ENCODE data around the gene NAA16. TPM values are rescaled to one million over a fixed set of nuclear protein-coding genes. Genes with fewer than 3 reads are reported as not detected.

Gene NAA16
- total RNA-seq, 1 donor from 2014 or later: 7.4 TPM

- no peak for ATAC-seq
- DNase-seq (ENCODE audit: missing footprints): no peak
Observed at GRCh38 chr13:41296879-41297646, 14.0 kb upstream of the NAA16 start.

GRCh38 chr13:41299316-41300094, 11.6 kb upstream of the NAA16 start:
- DNase-seq (ENCODE audit: missing footprints) (no peak), ATAC-seq (no peak)
- intact Hi-C loops (cut with DNase I): no loop called here

More at GRCh38 chr13:41296879-41297646, 14.0 kb upstream of the NAA16 start:
- intact Hi-C loops (cut with DNase I): no loop called here

- no peak for DNase-seq (ENCODE audit: missing footprints)
- no peak for ATAC-seq
- intact Hi-C loops (cut with DNase I): no loop called here
Observed at GRCh38 chr13:41302743-41303142, 8.3 kb upstream of the NAA16 start.

- intact Hi-C loops (cut with DNase I): no loop called here
- no peak for ATAC-seq
Observed at GRCh38 chr13:41304551-41304950, 6.5 kb upstream of the NAA16 start.

GRCh38 chr13:41306271-41307145, 4.6 kb upstream of the NAA16 start:
- DNase-seq (ENCODE audit: missing footprints) (no peak), ATAC-seq (no peak)
- intact Hi-C loops (cut with DNase I): no loop called here

More at GRCh38 chr13:41304551-41304950, 6.5 kb upstream of the NAA16 start:
- no peak for DNase-seq (ENCODE audit: missing footprints)

GRCh38 chr13:41307884-41308640, 3.0 kb upstream of the NAA16 start:
- DNase-seq (ENCODE audit: missing footprints) (no peak), ATAC-seq (no peak)
- intact Hi-C loops (cut with DNase I): no loop called here

GRCh38 chr13:41311406-41312175, 524 bp downstream of the NAA16 start:
- intact Hi-C loops (cut with DNase I): loop anchor here (5.0 to 10.0 kb wide), 2 partner anchors 49 to 247 kb away; partner anchors contain the start of genes MTRF1 and WBP4
- DNase-seq (ENCODE audit: missing footprints): peak; percentile 71
- peak; percentile 78 for ATAC-seq

GRCh38 chr13:41312176-41312500, 1.1 kb downstream of the NAA16 start:
- ATAC-seq (no peak), DNase-seq (ENCODE audit: missing footprints) (no peak)
- intact Hi-C loops (cut with DNase I): loop anchor here (5.0 to 10.0 kb wide), 2 partner anchors 50 to 247 kb away; partner anchors contain the start of genes MTRF1 and WBP4

GRCh38 chr13:41313117-41313516, 2.0 kb downstream of the NAA16 start:
- ATAC-seq: no peak
- DNase-seq (ENCODE audit: missing footprints): no peak
- intact Hi-C loops (cut with DNase I): loop anchor here (5.0 to 10.0 kb wide), 2 partner anchors 51 to 248 kb away; partner anchors contain the start of genes MTRF1 and WBP4

- intact Hi-C loops (cut with DNase I): loop anchor here (5.0 to 10.0 kb wide), 2 partner anchors 51 to 249 kb away; partner anchors contain the start of genes MTRF1 and WBP4
- no peak for DNase-seq (ENCODE audit: missing footprints)
Observed at GRCh38 chr13:41313659-41314197, 2.7 kb downstream of the NAA16 start.

GRCh38 chr13:41315443-41316047, 4.5 kb downstream of the NAA16 start:
- intact Hi-C loops (cut with DNase I): loop anchor here (10.0 kb wide), 1 partner anchor 251 kb away; the partner anchor contains the start of gene WBP4
- no peak for ATAC-seq
- DNase-seq (ENCODE audit: missing footprints): no peak

More at GRCh38 chr13:41313659-41314197, 2.7 kb downstream of the NAA16 start:
- no peak for ATAC-seq

GRCh38 chr13:41317243-41317642, 6.2 kb downstream of the NAA16 start:
- DNase-seq (ENCODE audit: missing footprints): no peak
- ATAC-seq: no peak
- intact Hi-C loops (cut with DNase I): loop anchor here (10.0 kb wide), 1 partner anchor 252 kb away; the partner anchor contains the start of gene WBP4

- DNase-seq (ENCODE audit: missing footprints) (no peak), ATAC-seq (no peak)
- intact Hi-C loops (cut with DNase I): no loop called here
Observed at GRCh38 chr13:41325752-41326151, 14.7 kb downstream of the NAA16 start.

- ATAC-seq: no peak
- no peak for DNase-seq (ENCODE audit: missing footprints)
- intact Hi-C loops (cut with DNase I): no loop called here
Observed at GRCh38 chr13:41326661-41327060, 15.6 kb downstream of the NAA16 start.

- no peak for ATAC-seq
- intact Hi-C loops (cut with DNase I): no loop called here
- no peak for DNase-seq (ENCODE audit: missing footprints)
Observed at GRCh38 chr13:41327994-41328790, 17.1 kb downstream of the NAA16 start.

GRCh38 chr13:41332829-41333228, 21.8 kb downstream of the NAA16 start:
- ATAC-seq: peak; percentile 72
- intact Hi-C loops (cut with DNase I): no loop called here

More at GRCh38 chr13:41332829-41333228, 21.8 kb downstream of the NAA16 start:
- DNase-seq (ENCODE audit: missing footprints): no peak

Data from Right ventricle myocardium inferior (tissue), 1 donor.